Measurements from ENCODE around the gene SPIRE2. TPM values are rescaled to one million over a fixed set of nuclear protein-coding genes. Genes with fewer than 3 reads are reported as not detected.
A peak's percentile ranks its signal among the peaks of the same experiment; 100 is the strongest.

Gene SPIRE2
- total RNA-seq, 1 donor from 2014 or later: 17.1 TPM

GRCh38 chr16:89860747-89861304, 32.6 kb downstream of the SPIRE2 start:
- Mint-ChIP-seq H3K4me3 (no peak overlapping the region), H3K9me3 (no peaks in the 10 kb centered on the region), H3K27me3 (no peaks in the 10 kb centered on the region), H3K4me1 (ENCODE audit: unreplicated experiment) (peaks cover 14% of the 10 kb centered on the region), H3K27ac (no peak overlapping the region), H3K36me3 (peaks cover 8% of the 10 kb centered on the region)
- peak; percentile 92 for TF ChIP-seq CTCF (conservative IDR thresholded peaks at IDR 0.05)
- peak; percentile 83 for DNase-seq (ENCODE audit: extremely low spot score, unreplicated experiment)

GRCh38 chr16:89861648-89862047, 33.4 kb downstream of the SPIRE2 start:
- DNase-seq (ENCODE audit: extremely low spot score, unreplicated experiment): no peak
- Mint-ChIP-seq H3K9me3 (no peaks in the 10 kb centered on the region), H3K4me3 (no peak overlapping the region), H3K36me3 (peaks cover 8% of the 10 kb centered on the region), H3K27ac (no peak overlapping the region), H3K4me1 (ENCODE audit: unreplicated experiment) (peaks cover 14% of the 10 kb centered on the region), H3K27me3 (no peaks in the 10 kb centered on the region)
- TF ChIP-seq CTCF (conservative IDR thresholded peaks at IDR 0.05): no peak

GRCh38 chr16:89862732-89863131, 34.5 kb downstream of the SPIRE2 start:
- no peaks in the 10 kb centered on the region for H3K9me3 Mint-ChIP-seq
- no peaks in the 10 kb centered on the region for H3K27me3 Mint-ChIP-seq
- peaks cover 8% of the 10 kb centered on the region for H3K36me3 Mint-ChIP-seq
- no peak overlapping the region for H3K27ac Mint-ChIP-seq
- H3K4me1 Mint-ChIP-seq (ENCODE audit: unreplicated experiment): peaks cover 14% of the 10 kb centered on the region
- no peak overlapping the region for H3K4me3 Mint-ChIP-seq
- DNase-seq (ENCODE audit: extremely low spot score, unreplicated experiment): no peak
- no peak for TF ChIP-seq CTCF (conservative IDR thresholded peaks at IDR 0.05)

GRCh38 chr16:89863741-89864526, 35.7 kb downstream of the SPIRE2 start:
- no peaks in the 10 kb centered on the region for H3K27me3 Mint-ChIP-seq
- H3K27ac Mint-ChIP-seq: peak overlapping the region; percentile 94
- H3K4me3 Mint-ChIP-seq: no peak overlapping the region
- no peak for DNase-seq (ENCODE audit: extremely low spot score, unreplicated experiment)
- no peaks in the 10 kb centered on the region for H3K9me3 Mint-ChIP-seq
- H3K36me3 Mint-ChIP-seq: peaks cover 8% of the 10 kb centered on the region
- H3K4me1 Mint-ChIP-seq (ENCODE audit: unreplicated experiment): peaks cover 14% of the 10 kb centered on the region
- no peak for TF ChIP-seq CTCF (conservative IDR thresholded peaks at IDR 0.05)

GRCh38 chr16:89864527-89864820, 36.2 kb downstream of the SPIRE2 start:
- DNase-seq (ENCODE audit: extremely low spot score, unreplicated experiment): no peak
- no peak for TF ChIP-seq CTCF (conservative IDR thresholded peaks at IDR 0.05)
- Mint-ChIP-seq H3K27me3 (no peaks in the 10 kb centered on the region), H3K27ac (peak overlapping the region; percentile 94), H3K4me1 (ENCODE audit: unreplicated experiment) (peaks cover 14% of the 10 kb centered on the region), H3K9me3 (no peaks in the 10 kb centered on the region), H3K36me3 (peaks cover 8% of the 10 kb centered on the region), H3K4me3 (no peak overlapping the region)

All from type B pancreatic cell (in vitro differentiated cells).